ENCODE measurements around the gene RGS6.

RGS6 gene

GRCh38 chr14:72563676-72564075 lies 631.4 kb downstream of the RGS6 start:
- DNase-seq: no peak

GRCh38 chr14:72565149-72565559 lies 632.9 kb downstream of the RGS6 start:
- DNase-seq: no peak

- DNase-seq: no peak
Measured at GRCh38 chr14:72565917-72566316, 633.7 kb downstream of the RGS6 start.

- DNase-seq: no peak
Measured at GRCh38 chr14:72567226-72567625, 635.0 kb downstream of the RGS6 start.

- no peak for DNase-seq
Measured at GRCh38 chr14:72568296-72568992, 636.2 kb downstream of the RGS6 start.

GRCh38 chr14:72573725-72574417 lies 641.6 kb downstream of the RGS6 start:
- DNase-seq: no peak

GRCh38 chr14:72574715-72575114 lies 642.5 kb downstream of the RGS6 start:
- no peak for DNase-seq

GRCh38 chr14:72576258-72576657 lies 644.0 kb downstream of the RGS6 start:
- DNase-seq: no peak

- no peak for DNase-seq
Measured at GRCh38 chr14:72577521-72577920, 645.3 kb downstream of the RGS6 start.

GRCh38 chr14:72578514-72578913 lies 646.3 kb downstream of the RGS6 start:
- no peak for DNase-seq

GRCh38 chr14:72582582-72582981 lies 650.4 kb downstream of the RGS6 start:
- DNase-seq: no peak

- no peak for DNase-seq
Measured at GRCh38 chr14:72583316-72584272, 651.4 kb downstream of the RGS6 start.

GRCh38 chr14:72588521-72588920 lies 656.3 kb downstream of the RGS6 start:
- DNase-seq: no peak

GRCh38 chr14:72589652-72590051 lies 657.4 kb downstream of the RGS6 start:
- DNase-seq: no peak

GRCh38 chr14:72590577-72590976 lies 658.3 kb downstream of the RGS6 start:
- no peak for DNase-seq

GRCh38 chr14:72591391-72591790 lies 659.2 kb downstream of the RGS6 start:
- no peak for DNase-seq

GRCh38 chr14:72594099-72594901 lies 662.1 kb downstream of the RGS6 start:
- no peak for DNase-seq

GRCh38 chr14:72595152-72595862 lies 663.1 kb downstream of the RGS6 start:
- no peak for DNase-seq

GRCh38 chr14:72597252-72598233 lies 665.3 kb downstream of the RGS6 start:
- DNase-seq: no peak

- no peak for DNase-seq
Measured at GRCh38 chr14:72598306-72598705, 666.1 kb downstream of the RGS6 start.
